ENCODE results near the gene ETS2.
A peak's percentile ranks its signal among the peaks of the same experiment; 100 is the strongest.

ETS2 gene

GRCh38 chr21:38825921-38826320 lies 20.2 kb downstream of the ETS2 start:
- TF ChIP-seq RAD21 (IDR thresholded peaks at IDR 0.05; ENCODE audit: low read depth) (no peak), YY1 (IDR thresholded peaks at IDR 0.05; ENCODE audit: low read depth) (no peak), FOXM1 (IDR thresholded peaks at IDR 0.05; ENCODE audit: borderline replicate concordance, low read depth) (no peak), EGR1 (IDR thresholded peaks at IDR 0.05) (no peak), EP300 (IDR thresholded peaks at IDR 0.05; ENCODE audit: borderline replicate concordance) (no peak), TCF12 (IDR thresholded peaks at IDR 0.05; ENCODE audit: low read depth) (no peak), TEAD4 (IDR thresholded peaks at IDR 0.05) (no peak), USF1 (IDR thresholded peaks at IDR 0.05) (no peak), ZBTB7A (IDR thresholded peaks at IDR 0.05; ENCODE audit: low read depth) (no peak), CEBPB (IDR thresholded peaks at IDR 0.05) (no peak), NFIC (IDR thresholded peaks at IDR 0.05) (no peak), CREB1 (IDR thresholded peaks at IDR 0.05; ENCODE audit: low read depth) (no peak), TAF1 (IDR thresholded peaks at IDR 0.05; ENCODE audit: low read depth) (no peak)
- TF ChIP-seq, protein P1, sequence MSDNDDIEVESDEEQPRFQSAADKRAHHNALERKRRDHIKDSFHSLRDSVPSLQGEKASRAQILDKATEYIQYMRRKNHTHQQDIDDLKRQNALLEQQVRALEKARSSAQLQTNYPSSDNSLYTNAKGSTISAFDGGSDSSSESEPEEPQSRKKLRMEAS (IDR thresholded peaks at IDR 0.05), result no peak
- TF ChIP-seq, protein P2, sequence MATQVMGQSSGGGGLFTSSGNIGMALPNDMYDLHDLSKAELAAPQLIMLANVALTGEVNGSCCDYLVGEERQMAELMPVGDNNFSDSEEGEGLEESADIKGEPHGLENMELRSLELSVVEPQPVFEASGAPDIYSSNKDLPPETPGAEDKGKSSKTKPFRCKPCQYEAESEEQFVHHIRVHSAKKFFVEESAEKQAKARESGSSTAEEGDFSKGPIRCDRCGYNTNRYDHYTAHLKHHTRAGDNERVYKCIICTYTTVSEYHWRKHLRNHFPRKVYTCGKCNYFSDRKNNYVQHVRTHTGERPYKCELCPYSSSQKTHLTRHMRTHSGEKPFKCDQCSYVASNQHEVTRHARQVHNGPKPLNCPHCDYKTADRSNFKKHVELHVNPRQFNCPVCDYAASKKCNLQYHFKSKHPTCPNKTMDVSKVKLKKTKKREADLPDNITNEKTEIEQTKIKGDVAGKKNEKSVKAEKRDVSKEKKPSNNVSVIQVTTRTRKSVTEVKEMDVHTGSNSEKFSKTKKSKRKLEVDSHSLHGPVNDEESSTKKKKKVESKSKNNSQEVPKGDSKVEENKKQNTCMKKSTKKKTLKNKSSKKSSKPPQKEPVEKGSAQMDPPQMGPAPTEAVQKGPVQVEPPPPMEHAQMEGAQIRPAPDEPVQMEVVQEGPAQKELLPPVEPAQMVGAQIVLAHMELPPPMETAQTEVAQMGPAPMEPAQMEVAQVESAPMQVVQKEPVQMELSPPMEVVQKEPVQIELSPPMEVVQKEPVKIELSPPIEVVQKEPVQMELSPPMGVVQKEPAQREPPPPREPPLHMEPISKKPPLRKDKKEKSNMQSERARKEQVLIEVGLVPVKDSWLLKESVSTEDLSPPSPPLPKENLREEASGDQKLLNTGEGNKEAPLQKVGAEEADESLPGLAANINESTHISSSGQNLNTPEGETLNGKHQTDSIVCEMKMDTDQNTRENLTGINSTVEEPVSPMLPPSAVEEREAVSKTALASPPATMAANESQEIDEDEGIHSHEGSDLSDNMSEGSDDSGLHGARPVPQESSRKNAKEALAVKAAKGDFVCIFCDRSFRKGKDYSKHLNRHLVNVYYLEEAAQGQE (IDR thresholded peaks at IDR 0.05; ENCODE audit: low read depth), result no peak

GRCh38 chr21:38830671-38831525 lies 25.2 kb downstream of the ETS2 start:
- TF ChIP-seq, protein P2 (IDR thresholded peaks at IDR 0.05; ENCODE audit: low read depth), result no peak
- TF ChIP-seq ZBTB7A (IDR thresholded peaks at IDR 0.05; ENCODE audit: low read depth) (no peak), EP300 (IDR thresholded peaks at IDR 0.05; ENCODE audit: borderline replicate concordance) (no peak), CEBPB (IDR thresholded peaks at IDR 0.05) (no peak)
- TF ChIP-seq, protein P1 (IDR thresholded peaks at IDR 0.05), result no peak

DNA sequence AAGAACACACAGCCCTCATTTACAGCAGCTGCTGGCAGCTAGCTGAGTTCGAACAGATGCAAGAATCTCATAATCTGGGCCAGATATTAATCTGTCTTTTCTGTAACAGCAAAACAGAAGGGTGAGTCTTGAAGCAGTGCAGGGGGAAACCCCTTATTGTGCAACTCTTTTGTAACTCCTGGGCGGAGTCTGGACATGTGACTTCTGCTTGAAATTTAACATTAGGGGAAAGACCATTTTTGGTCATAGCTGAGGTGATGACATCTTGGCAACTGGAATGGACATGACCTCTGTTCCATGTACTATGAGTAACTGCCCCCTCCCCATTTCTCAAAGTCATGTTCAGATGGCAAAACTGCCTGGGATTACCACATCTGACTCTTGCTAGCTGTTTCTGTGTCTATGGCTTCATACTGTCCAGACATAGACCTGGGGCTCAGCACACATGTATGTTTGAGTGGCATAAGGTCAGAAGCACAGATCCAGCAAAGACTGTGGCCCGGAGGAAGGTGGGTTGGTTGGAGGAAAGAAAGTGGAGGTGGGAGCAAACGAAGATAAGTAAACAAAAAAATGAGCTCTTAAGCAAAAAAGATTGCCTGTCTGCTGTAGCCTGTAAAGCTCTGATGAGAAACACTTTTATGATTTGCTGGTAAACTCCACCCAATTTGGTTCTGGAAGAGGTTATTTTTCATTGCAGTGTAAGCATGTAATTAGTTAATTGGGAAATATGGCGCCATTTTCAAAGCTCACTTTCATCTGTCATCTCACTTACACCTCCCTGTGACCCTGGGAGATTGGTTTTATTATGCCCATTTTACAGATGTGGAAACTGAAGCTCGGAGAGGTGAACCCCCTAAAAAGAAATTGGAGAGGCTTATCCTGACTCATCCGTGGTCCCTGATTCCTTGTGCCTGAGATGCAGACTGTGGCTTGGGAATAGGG lies 26.1 kb downstream of the ETS2 start:
- no peak for TF ChIP-seq ZBTB7A (IDR thresholded peaks at IDR 0.05; ENCODE audit: low read depth)
- peak; percentile 77 for TF ChIP-seq USF1 (IDR thresholded peaks at IDR 0.05)
- TF ChIP-seq FOXM1 (IDR thresholded peaks at IDR 0.05; ENCODE audit: borderline replicate concordance, low read depth), result no peak
- TF ChIP-seq CEBPB (IDR thresholded peaks at IDR 0.05), result peak; percentile 97

GRCh38 chr21:38832664-38833063 lies 26.9 kb downstream of the ETS2 start:
- TF ChIP-seq EGR1 (IDR thresholded peaks at IDR 0.05) (no peak), CEBPB (IDR thresholded peaks at IDR 0.05) (no peak), FOXM1 (IDR thresholded peaks at IDR 0.05; ENCODE audit: borderline replicate concordance, low read depth) (no peak), YY1 (IDR thresholded peaks at IDR 0.05; ENCODE audit: low read depth) (no peak), EP300 (IDR thresholded peaks at IDR 0.05; ENCODE audit: borderline replicate concordance) (no peak), NFIC (IDR thresholded peaks at IDR 0.05) (no peak), TEAD4 (IDR thresholded peaks at IDR 0.05) (no peak), RAD21 (IDR thresholded peaks at IDR 0.05; ENCODE audit: low read depth) (no peak), ZBTB7A (IDR thresholded peaks at IDR 0.05; ENCODE audit: low read depth) (no peak), TCF12 (IDR thresholded peaks at IDR 0.05; ENCODE audit: low read depth) (no peak), CREB1 (IDR thresholded peaks at IDR 0.05; ENCODE audit: low read depth) (no peak), TAF1 (IDR thresholded peaks at IDR 0.05; ENCODE audit: low read depth) (no peak), USF1 (IDR thresholded peaks at IDR 0.05) (no peak)
- TF ChIP-seq, protein P1 (IDR thresholded peaks at IDR 0.05), result no peak
- TF ChIP-seq, protein P2 (IDR thresholded peaks at IDR 0.05; ENCODE audit: low read depth), result no peak

All from Ishikawa (cell line).